SK-N-MC (cell line): ENCODE results near the gene DQX1.

Experiments
- DNase-seq: peaks from one replicate; pipeline ENCODE4 v3.0.0-alpha.2; 2011; ENCODE audit warnings: low read depth, low spot score
- H3K27ac ChIP-seq: fragments of 200-600 bp; sonication (generic); 2 replicates; pipeline ENCODE4 v1.5.1; 2016; ENCODE audit warnings: mixed run types
- H3K36me3 ChIP-seq: fragments of 200-600 bp; sonication (generic); 2 replicates; pipeline ENCODE4 v1.6.1; 2017; ENCODE audit warnings: antibody characterized with exemption, low read length, mixed read lengths; ENCODE audit not compliant: insufficient read depth
- H3K4me3 ChIP-seq: fragments of 200-600 bp; sonication (generic); 2 replicates; pipeline ENCODE4 v1.5.1; 2016
- H3K9ac ChIP-seq: fragments of 200-600 bp; sonication (generic); 2 replicates; pipeline ENCODE4 v1.8.0; 2017; ENCODE audit warnings: mixed run types, mixed read lengths; ENCODE audit not compliant: insufficient read length
- H3K9me3 ChIP-seq: fragments of 200-600 bp; sonication (generic); 2 replicates; pipeline ENCODE4 v1.6.1; 2017; ENCODE audit warnings: low read depth, mild to moderate bottlenecking, antibody characterized with exemption, low read length, moderate library complexity, mixed read lengths
- EZH2 ChIP-seq: fragments of 200-600 bp; sonication (generic); IDR thresholded peaks from one replicate; pipeline ENCODE4 v1.6.1; 2017; ENCODE audit warnings: antibody characterized with exemption
- FOXP2 ChIP-seq: optimal IDR thresholded peaks from 2 replicates; pipeline ENCODE3; 2011; ENCODE audit warnings: mild to moderate bottlenecking, moderate library complexity; ENCODE audit not compliant: insufficient read depth; ENCODE audit errors: extremely low read length, control extremely low read depth
- POLR2AphosphoS5 ChIP-seq: IDR thresholded peaks from 2 replicates; pipeline ENCODE4 v1.6.1; 2012; ENCODE audit warnings: mild to moderate bottlenecking, low read depth, low read length, borderline replicate concordance

Gene DQX1

GRCh38 chr2:74536166-74536950, 10.3 kb upstream of the DQX1 start:
- Histone ChIP-seq H3K36me3 (peaks cover 9% of the 10 kb centered on the region), H3K4me3 (no peak overlapping the region), H3K27ac (no peak overlapping the region), H3K9ac (no peak overlapping the region), H3K9me3 (no peaks in the 10 kb centered on the region)
- TF ChIP-seq POLR2AphosphoS5 (no peak), EZH2 (no peak)
- DNase-seq: no peak

DNA sequence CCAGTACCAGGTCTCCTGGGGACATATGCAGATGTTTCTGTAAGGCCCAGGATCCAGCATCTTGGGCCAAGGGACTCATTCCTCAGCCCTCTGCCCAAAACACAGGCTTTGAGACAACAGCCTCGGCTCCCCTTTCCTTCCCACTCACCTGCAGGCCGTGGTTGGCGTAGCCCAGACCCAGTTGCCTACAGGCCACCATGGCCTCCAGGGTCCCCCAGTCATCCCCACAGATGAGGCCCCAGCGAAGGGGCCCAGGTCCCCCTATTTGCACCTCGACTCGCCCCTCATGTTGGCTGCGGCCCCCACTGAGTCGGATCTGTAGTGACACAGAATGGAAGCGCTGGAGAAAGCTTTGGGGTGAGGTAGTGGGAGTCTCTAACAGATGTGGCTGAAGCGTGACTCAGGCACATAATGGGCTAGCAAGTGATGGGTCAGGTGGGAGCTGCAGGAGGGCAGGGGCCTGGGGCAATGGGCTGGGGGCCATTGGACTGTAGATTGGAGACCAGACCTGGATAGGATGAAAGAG, 9.5 kb upstream of the DQX1 start:
- no peak for DNase-seq
- Histone ChIP-seq H3K27ac (no peak overlapping the region), H3K9ac (no peak overlapping the region), H3K9me3 (no peaks in the 10 kb centered on the region), H3K4me3 (no peak overlapping the region), H3K36me3 (peaks cover 11% of the 10 kb centered on the region)
- TF ChIP-seq FOXP2 (no peak), EZH2 (no peak), POLR2AphosphoS5 (no peak)

DNA sequence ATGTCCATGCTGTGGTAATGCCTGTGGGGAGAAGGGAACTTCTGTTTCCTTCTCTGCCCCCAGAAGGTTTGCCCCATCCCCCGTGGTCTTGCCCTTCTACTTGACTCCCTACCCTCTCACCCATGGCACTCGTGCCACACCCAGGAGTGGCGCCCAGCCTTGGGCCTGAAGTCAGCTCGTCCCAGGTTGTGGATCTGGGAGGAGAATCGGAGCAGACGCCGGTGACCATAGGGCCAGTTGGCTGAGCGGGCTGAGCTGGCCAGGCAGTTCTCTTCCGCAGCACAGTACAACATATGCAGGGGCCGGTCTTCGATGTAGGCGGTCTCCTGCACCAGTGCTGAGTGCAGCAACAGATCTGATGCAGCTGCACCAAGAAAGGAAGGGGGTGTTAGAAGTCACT, 8.4 kb upstream of the DQX1 start:
- Histone ChIP-seq H3K27ac (no peak overlapping the region), H3K4me3 (no peak overlapping the region), H3K9ac (no peak overlapping the region), H3K9me3 (no peaks in the 10 kb centered on the region), H3K36me3 (peaks cover 11% of the 10 kb centered on the region)
- no peak for DNase-seq
- TF ChIP-seq POLR2AphosphoS5 (no peak), FOXP2 (no peak), EZH2 (no peak)

- no peak for TF ChIP-seq FOXP2
- TF ChIP-seq EZH2: no peak
- TF ChIP-seq POLR2AphosphoS5: no peak
- H3K27ac ChIP-seq: no peak overlapping the region
- H3K9ac ChIP-seq: no peak overlapping the region
- no peak for DNase-seq
- no peaks in the 10 kb centered on the region for H3K9me3 ChIP-seq
- peaks cover 15% of the 10 kb centered on the region for H3K36me3 ChIP-seq
- H3K4me3 ChIP-seq: no peak overlapping the region
Observed at GRCh38 chr2:74533464-74533863, 7.4 kb upstream of the DQX1 start.

GRCh38 chr2:74532222-74532621, 6.2 kb upstream of the DQX1 start:
- Histone ChIP-seq H3K36me3 (peaks cover 27% of the 10 kb centered on the region), H3K9me3 (no peaks in the 10 kb centered on the region), H3K4me3 (no peak overlapping the region), H3K9ac (no peak overlapping the region), H3K27ac (no peak overlapping the region)
- no peak for DNase-seq
- TF ChIP-seq FOXP2 (no peak), POLR2AphosphoS5 (no peak), EZH2 (no peak)

DNA sequence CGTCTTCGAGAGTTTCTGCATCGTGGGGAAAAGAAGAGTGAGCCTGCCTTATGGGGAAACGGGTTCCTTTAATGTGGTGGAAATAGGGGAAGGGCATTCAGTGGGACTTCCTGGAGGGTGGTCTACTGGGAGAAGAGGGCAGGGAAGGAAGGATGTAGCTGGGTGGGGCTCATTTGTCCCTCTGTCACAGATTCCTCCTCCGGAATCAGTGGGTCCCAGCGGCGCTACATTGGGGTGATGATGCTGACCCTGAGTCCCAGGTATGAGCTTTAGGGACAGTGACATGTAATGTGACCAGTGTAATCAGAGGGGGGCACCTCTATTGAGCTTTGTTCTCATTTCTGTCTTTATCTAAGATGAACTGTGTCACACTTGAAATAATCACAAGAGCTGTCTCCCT, 5.6 kb upstream of the DQX1 start:
- TF ChIP-seq FOXP2 (no peak), POLR2AphosphoS5 (no peak), EZH2 (no peak)
- H3K36me3 ChIP-seq: peaks cover 33% of the 10 kb centered on the region
- no peak overlapping the region for H3K27ac ChIP-seq
- H3K9me3 ChIP-seq: no peaks in the 10 kb centered on the region
- DNase-seq: no peak
- no peak overlapping the region for H3K9ac ChIP-seq
- H3K4me3 ChIP-seq: no peak overlapping the region

- H3K4me3 ChIP-seq: peak overlapping the region; percentile 98
- 0 out of 2 replicates have a peak overlapping the region, but pooled peaks have one; percentile 26 for H3K27ac ChIP-seq
- DNase-seq: no peak
- H3K36me3 ChIP-seq: peaks cover 43% of the 10 kb centered on the region
- TF ChIP-seq EZH2 (no peak), POLR2AphosphoS5 (no peak), FOXP2 (no peak)
- peak overlapping the region; percentile 96 for H3K9ac ChIP-seq
- no peaks in the 10 kb centered on the region for H3K9me3 ChIP-seq
Observed at GRCh38 chr2:74530239-74531187, 4.5 kb upstream of the DQX1 start.
